Prostate gland (tissue), 2 donors: ENCODE results near the gene CEACAM20.

Experiments
- CTCF ChIP-seq, 4 experiments: fragments of 200-600 bp in 2 of 4; fragments of 450-650 bp in 2 of 4; sonication (generic) in 2 of 4; IDR thresholded peaks; 1 replicate in 3 of 4; 2 replicates in 1 of 4; pipeline ENCODE4 v1.5.1; 2016 to 2019; ENCODE audit warnings: antibody characterized with exemption in 4 of 4, mild to moderate bottlenecking in 2 of 4, moderate library complexity in 2 of 4
- POLR2A ChIP-seq: fragments of 450-650 bp; IDR thresholded peaks from one replicate; pipeline ENCODE4 v1.6.1; 2016; ENCODE audit warnings: antibody characterized with exemption, mild to moderate bottlenecking

- no peak for TF ChIP-seq CTCF (IDR thresholded peaks at IDR 0.05)
- no peak for TF ChIP-seq POLR2A
These were observed 48.0 kb upstream of the CEACAM20 start for GRCh38 chr19:44577566-44577874.
